Body of pancreas (tissue), 4 donors: ENCODE data around the gene TARBP1.

ENCODE experiments used
- CTCF ChIP-seq, 7 experiments: fragments of 450-650 bp in 4 of 7; fragments of 200-600 bp in 3 of 7; sonication (generic) in 3 of 7; IDR thresholded peaks; one replicate each; pipeline ENCODE4 v1.5.1; 2016 to 2019; ENCODE audit warnings: antibody characterized with exemption in 7 of 7
- POLR2A ChIP-seq, 3 donors: fragments of 450-650 bp; IDR thresholded peaks; one replicate each; pipeline ENCODE4 v1.6.1; 2016; ENCODE audit warnings: antibody characterized with exemption in 3 of 3, mild to moderate bottlenecking in 2 of 3

- TF ChIP-seq CTCF (IDR thresholded peaks at IDR 0.05) (peak in 1 of 7 experiments; percentile 2), POLR2A (IDR thresholded peaks at IDR 0.05) (peak; percentile 52 to 66 (median 54))
Observed at GRCh38 chr1:234478152-234478480, 863 bp downstream of the TARBP1 start.
